Mesendoderm (in vitro differentiated cells): ENCODE data around the gene SCARF2.
"Not testable (repeated sequence)": the region's sequence is repeated elsewhere in the genome, so short reads cannot be mapped to it uniquely, and the experiment has no call there.

Experiments used
- DNase-seq: peaks from one replicate; pipeline ENCODE4 v3.0.0; 2013
- H2AK5ac ChIP-seq: 2 replicates; pipeline ENCODE4 v1.6.1; 2013; ENCODE audit warnings: low read length, inconsistent platforms
- H2BK120ac ChIP-seq: 2 replicates; pipeline ENCODE4 v1.6.1; 2013; ENCODE audit warnings: low read depth, mild to moderate bottlenecking, low read length, moderate library complexity, mixed read lengths
- H2BK15ac ChIP-seq: replicated peaks from 2 replicates; pipeline ENCODE4 v1.6.1; 2013; ENCODE audit warnings: low read depth, mild to moderate bottlenecking, moderate library complexity
- H2BK5ac ChIP-seq: 2 replicates; pipeline ENCODE4 v1.6.1; 2013; ENCODE audit warnings: low read length, inconsistent platforms
- H3K18ac ChIP-seq: 2 replicates; pipeline ENCODE4 v1.6.1; 2013; ENCODE audit warnings: mild to moderate bottlenecking, low read length, mixed read lengths
- H3K23ac ChIP-seq: one replicate; pipeline ENCODE4 v1.6.1; 2013; ENCODE audit warnings: low read length
- H3K27ac ChIP-seq: 2 replicates; pipeline ENCODE4 v1.5.1; 2013; ENCODE audit warnings: low read depth, mild to moderate bottlenecking, inconsistent platforms, low read length, moderate library complexity
- H3K27me3 ChIP-seq: 2 replicates; pipeline ENCODE4 v1.6.1; 2013; ENCODE audit warnings: low read length, control low read depth, mild to moderate bottlenecking, inconsistent platforms; ENCODE audit not compliant: insufficient read depth, poor library complexity
- H3K36me3 ChIP-seq: 2 replicates; pipeline ENCODE4 v1.6.1; 2013; ENCODE audit warnings: low read length, inconsistent platforms; ENCODE audit not compliant: control insufficient read depth, insufficient read depth
- H3K4ac ChIP-seq: one replicate; pipeline ENCODE4 v1.6.1; 2013; ENCODE audit warnings: low read depth, mild to moderate bottlenecking, low read length, moderate library complexity
- H3K4me1 ChIP-seq: 2 replicates; pipeline ENCODE4 v1.6.1; 2013; ENCODE audit warnings: low read depth, low read length, inconsistent platforms; ENCODE audit not compliant: control insufficient read depth
- H3K4me2 ChIP-seq: 2 replicates; pipeline ENCODE4 v1.6.1; 2013; ENCODE audit warnings: low read length
- H3K4me3 ChIP-seq: 2 replicates; pipeline ENCODE4 v1.5.1; 2013; ENCODE audit warnings: mild to moderate bottlenecking, low read length
- H3K56ac ChIP-seq: one replicate; pipeline ENCODE4 v1.6.1; 2013; ENCODE audit warnings: low read length
- H3K79me1 ChIP-seq: 2 replicates; pipeline ENCODE4 v1.6.1; 2013; ENCODE audit warnings: low read length, inconsistent platforms
- H3K79me2 ChIP-seq: 2 replicates; pipeline ENCODE4 v1.6.1; 2013; ENCODE audit warnings: mild to moderate bottlenecking, low read length; ENCODE audit not compliant: control insufficient read depth, insufficient read depth
- H3K9ac ChIP-seq: 2 replicates; pipeline ENCODE4 v1.6.1; 2013; ENCODE audit warnings: low read length, inconsistent platforms
- H4K5ac ChIP-seq: one replicate; pipeline ENCODE4 v1.6.1; 2013; ENCODE audit warnings: low read length
- H4K8ac ChIP-seq: one replicate; pipeline ENCODE4 v1.6.1; 2013; ENCODE audit warnings: low read depth, mild to moderate bottlenecking, control low read depth, low read length, moderate library complexity
- WGBS: extraction: QIAGEN DNeasy Blood & Tissue Kit; methylation state at CpG from one replicate; pipeline ENCODE4 v1.1.7; 2013; ENCODE audit warnings: low lambda C conversion rate, missing lambda C conversion rate; ENCODE audit not compliant: insufficient coverage; ENCODE audit errors: extremely low coverage; 5-methylcytosine and 5-hydroxymethylcytosine counted together

Gene SCARF2

GRCh38 chr22:20471126-20471833 lies 33.7 kb upstream of the SCARF2 start:
- H3K18ac ChIP-seq, result no peak overlapping the region
- no peak for DNase-seq
- H2BK15ac ChIP-seq, result no peak overlapping the region
- no peak overlapping the region for H4K8ac ChIP-seq
- H3K79me2 ChIP-seq, result no peaks in the 10 kb centered on the region
- H3K56ac ChIP-seq, result no peak overlapping the region
- no peaks in the 10 kb centered on the region for H3K36me3 ChIP-seq
- no peaks in the 10 kb centered on the region for H3K27me3 ChIP-seq
- H3K23ac ChIP-seq, result no peak overlapping the region
- no peaks in the 10 kb centered on the region for H3K79me1 ChIP-seq
- H3K4me3 ChIP-seq, result no peak overlapping the region
- no peak overlapping the region for H3K27ac ChIP-seq
- no peak overlapping the region for H3K4ac ChIP-seq
- H3K4me1 ChIP-seq, result no peaks in the 10 kb centered on the region
- H3K4me2 ChIP-seq, result no peak overlapping the region
- no peak overlapping the region for H2AK5ac ChIP-seq
- no peak overlapping the region for H3K9ac ChIP-seq
- WGBS, result no CpG with 5 or more reads among the region's 9 CpGs
- H2BK5ac ChIP-seq, result no peak overlapping the region
- no peak overlapping the region for H2BK120ac ChIP-seq
- H4K5ac ChIP-seq, result no peak overlapping the region

DNA sequence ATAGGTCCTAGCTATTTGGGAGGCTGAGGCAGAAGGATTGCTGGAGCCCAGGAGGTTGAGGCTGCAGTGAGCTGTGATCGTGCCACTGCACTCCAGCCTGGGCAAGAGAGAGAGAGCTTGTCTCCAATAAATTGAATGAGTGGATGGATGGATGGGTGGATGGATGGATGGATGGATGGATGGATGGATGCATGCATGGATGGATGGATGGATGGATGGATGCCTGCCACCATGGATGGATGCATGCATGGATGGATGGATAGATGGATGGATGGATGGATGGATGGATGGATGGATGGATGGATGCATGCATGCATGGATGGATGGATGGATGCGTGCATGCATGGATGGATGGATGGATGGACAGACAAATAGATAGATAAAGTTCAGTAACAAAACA lies 32.9 kb upstream of the SCARF2 start:
- H2BK120ac ChIP-seq, H3K56ac ChIP-seq, H3K18ac ChIP-seq, H3K4ac ChIP-seq, H3K4me2 ChIP-seq, H3K4me3 ChIP-seq, H2BK5ac ChIP-seq, H2AK5ac ChIP-seq, H3K9ac ChIP-seq, H3K79me2 ChIP-seq, H4K8ac ChIP-seq, H3K36me3 ChIP-seq, H3K4me1 ChIP-seq, H3K23ac ChIP-seq, H3K27ac ChIP-seq, H3K27me3 ChIP-seq, H3K79me1 ChIP-seq, H2BK15ac ChIP-seq, DNase-seq, H4K5ac ChIP-seq: not testable (repeated sequence)
- WGBS, result no CpG with 5 or more reads among the region's 2 CpGs

DNA sequence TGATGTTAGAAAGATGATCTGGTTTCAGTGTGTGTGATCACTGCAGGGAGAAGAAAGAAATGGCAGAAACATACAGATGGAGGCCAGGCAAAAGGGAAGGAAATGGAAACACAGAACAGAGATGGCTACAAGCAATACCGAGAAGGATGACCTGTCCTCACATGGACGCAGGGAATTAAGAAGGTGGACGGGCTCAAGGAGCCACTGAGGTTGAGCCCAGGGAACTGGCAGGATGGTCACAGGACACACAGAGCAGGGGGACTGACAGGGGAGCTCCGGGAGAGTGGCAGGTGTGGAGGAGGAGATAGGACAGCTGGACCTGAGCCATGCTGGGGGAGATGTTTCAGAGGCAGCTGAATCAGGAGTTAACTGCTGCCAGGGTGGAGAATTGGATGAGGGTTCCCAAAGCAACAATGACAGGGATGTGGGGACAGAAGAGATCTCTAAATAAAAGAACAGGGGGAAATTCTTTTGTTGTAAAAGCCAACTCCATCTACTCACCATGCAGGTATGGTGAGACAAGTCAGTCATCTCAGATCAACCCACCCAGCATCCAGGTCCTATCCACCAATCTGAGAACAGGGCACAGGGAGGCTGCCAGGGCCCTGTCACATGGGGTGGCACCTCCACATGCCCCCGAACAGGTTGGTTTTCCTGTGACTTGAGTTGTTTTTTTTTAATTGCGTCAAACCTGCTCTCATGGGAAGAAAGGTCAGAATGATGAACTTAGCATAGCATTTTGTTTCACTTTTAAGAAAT lies 31.7 kb upstream of the SCARF2 start:
- H3K27ac ChIP-seq, result no peak overlapping the region
- H2BK15ac ChIP-seq, result no peak overlapping the region
- H2BK5ac ChIP-seq, result no peak overlapping the region
- no peak for DNase-seq
- no peak overlapping the region for H3K4ac ChIP-seq
- no peak overlapping the region for H3K56ac ChIP-seq
- no peaks in the 10 kb centered on the region for H3K79me1 ChIP-seq
- H2BK120ac ChIP-seq, result no peak overlapping the region
- no peak overlapping the region for H2AK5ac ChIP-seq
- no peak overlapping the region for H3K23ac ChIP-seq
- no peaks in the 10 kb centered on the region for H3K4me1 ChIP-seq
- no peak overlapping the region for H4K5ac ChIP-seq
- WGBS, result no CpG with 5 or more reads among the region's 6 CpGs
- no peak overlapping the region for H3K4me3 ChIP-seq
- no peak overlapping the region for H3K4me2 ChIP-seq
- H4K8ac ChIP-seq, result no peak overlapping the region
- H3K79me2 ChIP-seq, result no peaks in the 10 kb centered on the region
- H3K18ac ChIP-seq, result no peak overlapping the region
- no peak overlapping the region for H3K9ac ChIP-seq
- no peaks in the 10 kb centered on the region for H3K36me3 ChIP-seq
- no peaks in the 10 kb centered on the region for H3K27me3 ChIP-seq

DNA sequence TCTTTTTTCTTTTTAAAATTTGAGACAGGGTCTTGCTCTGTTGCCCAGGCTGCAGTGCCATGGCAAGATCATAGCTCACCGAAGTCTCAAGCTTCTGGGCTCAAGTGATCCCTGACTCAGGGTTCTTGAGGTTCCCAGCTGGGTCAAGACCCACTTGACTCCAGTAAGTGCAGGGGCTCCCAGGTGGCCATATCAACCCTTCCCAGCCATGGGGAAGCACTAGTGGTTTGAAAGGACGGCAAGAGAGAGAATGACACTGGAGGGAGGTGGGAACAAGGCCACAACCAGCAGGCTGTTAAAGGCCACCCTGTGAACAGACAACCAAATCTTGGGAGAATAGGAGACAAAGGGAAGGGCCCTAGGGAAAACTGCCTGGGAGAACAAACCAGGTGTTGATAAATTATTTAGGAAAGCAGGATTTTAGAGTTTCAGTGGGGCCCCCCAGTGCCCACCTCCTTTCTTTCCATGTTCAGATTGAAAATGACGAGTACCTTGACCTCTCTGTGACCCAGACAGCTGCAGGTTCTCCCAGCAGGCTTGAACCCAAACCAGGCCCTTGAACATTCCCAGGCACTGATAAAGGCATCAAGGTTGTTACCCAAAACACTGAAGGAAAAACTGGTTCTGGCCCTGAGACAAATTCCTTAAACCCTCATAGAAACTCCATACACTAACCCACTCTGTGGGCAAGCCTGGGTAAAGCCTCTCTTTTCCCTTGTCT lies 29.2 kb upstream of the SCARF2 start:
- H3K56ac ChIP-seq, result no peak overlapping the region
- H3K4ac ChIP-seq, result no peak overlapping the region
- no peak overlapping the region for H2BK5ac ChIP-seq
- H4K8ac ChIP-seq, result no peak overlapping the region
- no peak overlapping the region for H3K27ac ChIP-seq
- H2AK5ac ChIP-seq, result no peak overlapping the region
- no peak overlapping the region for H3K18ac ChIP-seq
- no peaks in the 10 kb centered on the region for H3K4me1 ChIP-seq
- no CpG with 5 or more reads among the region's 3 CpGs for WGBS
- H4K5ac ChIP-seq, result no peak overlapping the region
- H3K27me3 ChIP-seq, result no peaks in the 10 kb centered on the region
- H3K4me2 ChIP-seq, result no peak overlapping the region
- no peak overlapping the region for H3K4me3 ChIP-seq
- no peak overlapping the region for H3K9ac ChIP-seq
- DNase-seq, result no peak
- no peaks in the 10 kb centered on the region for H3K79me2 ChIP-seq
- no peak overlapping the region for H2BK120ac ChIP-seq
- H3K23ac ChIP-seq, result no peak overlapping the region
- H3K36me3 ChIP-seq, result no peaks in the 10 kb centered on the region
- no peaks in the 10 kb centered on the region for H3K79me1 ChIP-seq
- no peak overlapping the region for H2BK15ac ChIP-seq

GRCh38 chr22:20465759-20466077 lies 28.1 kb upstream of the SCARF2 start:
- Histone ChIP-seq H3K79me2 (no peaks in the 10 kb centered on the region), H3K4me1 (no peaks in the 10 kb centered on the region), H3K27me3 (no peaks in the 10 kb centered on the region), H4K8ac (no peak overlapping the region), H3K18ac (no peak overlapping the region), H2BK5ac (no peak overlapping the region), H3K4me2 (no peak overlapping the region), H3K36me3 (no peaks in the 10 kb centered on the region), H3K4me3 (no peak overlapping the region), H3K9ac (no peak overlapping the region), H3K79me1 (no peaks in the 10 kb centered on the region), H2BK15ac (no peak overlapping the region), H2AK5ac (no peak overlapping the region), H3K27ac (no peak overlapping the region), H4K5ac (no peak overlapping the region), H2BK120ac (no peak overlapping the region), H3K56ac (no peak overlapping the region), H3K23ac (no peak overlapping the region), H3K4ac (no peak overlapping the region)
- no peak for DNase-seq
- WGBS, result no CpG with 5 or more reads among the region's 5 CpGs
